ENCODE results near the gene MRFAP1L1. TPM values are rescaled to one million over a fixed set of nuclear protein-coding genes. Genes with fewer than 3 reads are reported as not detected.

MRFAP1L1 gene
- total RNA-seq, 4 donors from 2014 or later = 51.6 to 76.6 (median 59.6) TPM

- no peaks in the 10 kb centered on the region for H3K9me3 ChIP-seq
- WGBS, 2 donors = 82 to 87% methylated on average over 26 to 27 of the region's 27 CpGs
- peaks cover 0 to 37% (median 13%) of the 10 kb centered on the region in 4 donors for H3K4me1 ChIP-seq
- no peak for DNase-seq (ENCODE audit: low spot score in 2 of 2)
- H3K27ac ChIP-seq = peak overlapping the region in 2 of 4 donors; percentile 76 to 84
- H3K27me3 ChIP-seq = no peaks in the 10 kb centered on the region
- TF ChIP-seq, protein P1, sequence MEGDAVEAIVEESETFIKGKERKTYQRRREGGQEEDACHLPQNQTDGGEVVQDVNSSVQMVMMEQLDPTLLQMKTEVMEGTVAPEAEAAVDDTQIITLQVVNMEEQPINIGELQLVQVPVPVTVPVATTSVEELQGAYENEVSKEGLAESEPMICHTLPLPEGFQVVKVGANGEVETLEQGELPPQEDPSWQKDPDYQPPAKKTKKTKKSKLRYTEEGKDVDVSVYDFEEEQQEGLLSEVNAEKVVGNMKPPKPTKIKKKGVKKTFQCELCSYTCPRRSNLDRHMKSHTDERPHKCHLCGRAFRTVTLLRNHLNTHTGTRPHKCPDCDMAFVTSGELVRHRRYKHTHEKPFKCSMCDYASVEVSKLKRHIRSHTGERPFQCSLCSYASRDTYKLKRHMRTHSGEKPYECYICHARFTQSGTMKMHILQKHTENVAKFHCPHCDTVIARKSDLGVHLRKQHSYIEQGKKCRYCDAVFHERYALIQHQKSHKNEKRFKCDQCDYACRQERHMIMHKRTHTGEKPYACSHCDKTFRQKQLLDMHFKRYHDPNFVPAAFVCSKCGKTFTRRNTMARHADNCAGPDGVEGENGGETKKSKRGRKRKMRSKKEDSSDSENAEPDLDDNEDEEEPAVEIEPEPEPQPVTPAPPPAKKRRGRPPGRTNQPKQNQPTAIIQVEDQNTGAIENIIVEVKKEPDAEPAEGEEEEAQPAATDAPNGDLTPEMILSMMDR (IDR thresholded peaks at IDR 0.05) = no peak
- TF ChIP-seq EP300 (IDR thresholded peaks at IDR 0.05) (no peak), POLR2A (IDR thresholded peaks at IDR 0.05) (no peak)
- H3K36me3 ChIP-seq = no peaks in the 10 kb centered on the region
- H3K4me3 ChIP-seq = no peak overlapping the region
Measured at GRCh38 chr4:6733358-6734164, 23.9 kb upstream of the MRFAP1L1 start.

DNA sequence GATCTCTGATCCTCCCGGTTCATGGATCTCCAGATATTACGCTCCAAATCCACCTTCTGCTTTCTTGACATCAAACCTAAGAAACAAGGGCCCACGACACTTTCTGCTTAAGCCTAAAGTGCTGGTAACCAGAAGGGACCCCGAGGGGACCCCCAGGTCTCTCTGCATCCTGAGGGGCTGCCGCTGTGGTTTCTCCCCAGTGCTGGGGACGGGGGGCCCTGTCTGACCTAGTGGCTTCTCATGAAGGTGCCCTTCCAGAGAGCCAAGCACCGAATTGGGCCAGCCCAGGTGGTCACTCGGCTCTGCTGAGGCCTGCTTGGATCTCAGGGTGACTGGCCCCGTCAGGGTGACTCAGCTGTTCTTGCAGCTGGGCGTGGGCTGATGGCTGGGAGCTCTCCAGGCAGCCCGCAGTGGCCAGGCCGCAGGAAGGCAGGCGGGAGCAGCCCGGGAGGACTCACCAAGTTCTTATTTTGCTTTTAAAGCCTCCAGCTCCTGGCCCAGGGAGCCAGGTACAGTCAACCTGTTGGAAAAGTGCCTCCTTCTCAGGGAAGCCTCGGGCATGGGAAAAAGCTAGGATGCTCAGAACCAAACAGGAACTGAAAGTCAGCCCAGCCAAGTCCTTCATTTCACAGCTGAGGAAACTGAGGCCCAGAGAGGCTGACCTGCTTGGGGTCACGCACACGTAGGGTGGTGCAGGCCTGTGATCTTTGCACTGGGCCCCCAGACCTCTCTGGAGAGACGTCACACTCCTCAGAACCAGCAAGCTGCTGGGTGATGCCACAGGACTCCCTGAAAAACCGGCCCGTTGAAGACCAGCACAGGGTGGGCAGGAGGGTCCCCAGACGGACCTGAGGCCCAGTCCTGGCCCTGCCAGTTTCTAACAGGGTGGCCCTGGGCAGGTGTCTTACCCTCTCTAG, 23.0 kb upstream of the MRFAP1L1 start:
- 62 to 68% methylated on average over 18 to 20 of the region's 21 CpGs for WGBS, 2 donors
- Histone ChIP-seq H3K9me3 (no peaks in the 10 kb centered on the region), H3K4me1 (peaks cover 0 to 46% (median 13%) of the 10 kb centered on the region in 4 donors), H3K27ac (peak overlapping the region in 3 of 4 donors; percentile 46 to 84 (median 76)), H3K4me3 (no peak overlapping the region), H3K36me3 (no peaks in the 10 kb centered on the region), H3K27me3 (no peaks in the 10 kb centered on the region)
- peak in 1 of 2 donors; percentile 58 for TF ChIP-seq EP300 (IDR thresholded peaks at IDR 0.05)
- no peak for TF ChIP-seq POLR2A (IDR thresholded peaks at IDR 0.05)
- TF ChIP-seq, protein P1 (IDR thresholded peaks at IDR 0.05) = no peak
- peak; percentile 60 to 75 for DNase-seq (ENCODE audit: low spot score in 2 of 2)

DNA sequence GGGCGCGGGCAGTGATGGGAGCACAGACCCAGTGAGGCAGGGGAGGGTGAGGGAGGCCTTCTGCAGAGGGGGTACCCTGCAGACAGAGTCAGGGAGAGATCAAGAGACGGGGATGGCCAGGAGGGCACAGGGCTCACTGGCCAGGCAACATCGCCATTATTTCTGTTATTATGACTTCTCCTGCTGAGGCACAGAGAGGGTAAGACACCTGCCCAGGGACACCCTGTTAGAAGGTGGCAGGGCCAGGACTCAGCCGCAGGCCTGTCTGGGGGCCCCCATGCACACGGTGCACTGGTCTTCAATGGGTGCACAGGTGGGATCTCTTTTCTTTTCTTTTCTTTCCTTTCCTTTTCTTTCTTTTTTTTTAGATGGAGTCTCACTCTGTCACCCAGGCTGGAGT, 22.1 kb upstream of the MRFAP1L1 start:
- no peak for DNase-seq (ENCODE audit: low spot score in 2 of 2)
- Histone ChIP-seq H3K27ac (peak overlapping the region in 3 of 4 donors; percentile 61 to 84 (median 76)), H3K4me3 (no peak overlapping the region), H3K9me3 (no peaks in the 10 kb centered on the region), H3K4me1 (peaks cover 0 to 53% (median 14%) of the 10 kb centered on the region in 4 donors), H3K27me3 (no peaks in the 10 kb centered on the region), H3K36me3 (no peaks in the 10 kb centered on the region)
- TF ChIP-seq, protein P1 (IDR thresholded peaks at IDR 0.05) = no peak
- TF ChIP-seq EP300 (IDR thresholded peaks at IDR 0.05) = no peak
- TF ChIP-seq POLR2A (IDR thresholded peaks at IDR 0.05) = no peak
- 96 to 97% methylated on average over 6 of the region's 6 CpGs for WGBS, 2 donors

DNA sequence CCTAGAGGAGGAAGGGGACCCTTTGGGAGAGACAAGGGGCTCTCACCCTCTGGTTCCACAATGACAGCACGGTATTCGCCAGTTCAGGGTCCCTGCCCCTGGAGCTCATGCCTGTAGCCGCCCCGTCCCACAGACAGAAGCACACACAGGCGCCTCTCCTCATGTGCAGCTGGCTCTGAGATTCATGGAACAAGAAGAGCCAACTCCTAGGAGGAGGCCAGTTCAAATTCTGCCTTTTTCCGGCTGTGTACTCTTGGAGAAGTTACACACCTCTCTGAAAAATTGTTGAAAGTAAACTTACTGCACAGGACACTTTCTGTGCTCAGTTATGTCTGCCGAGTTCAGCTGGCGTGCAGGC, 21.6 kb upstream of the MRFAP1L1 start:
- no peak for DNase-seq (ENCODE audit: low spot score in 2 of 2)
- peaks cover 0 to 58% (median 16%) of the 10 kb centered on the region in 4 donors for H3K4me1 ChIP-seq
- H3K4me3 ChIP-seq = no peak overlapping the region
- H3K9me3 ChIP-seq = no peaks in the 10 kb centered on the region
- H3K36me3 ChIP-seq = no peaks in the 10 kb centered on the region
- H3K27me3 ChIP-seq = no peaks in the 10 kb centered on the region
- 91 to 94% methylated on average over 8 of the region's 8 CpGs for WGBS, 2 donors
- no peak for TF ChIP-seq EP300 (IDR thresholded peaks at IDR 0.05)
- TF ChIP-seq, protein P1 (IDR thresholded peaks at IDR 0.05) = no peak
- TF ChIP-seq POLR2A (IDR thresholded peaks at IDR 0.05) = no peak
- H3K27ac ChIP-seq = peak overlapping the region in 3 of 4 donors; percentile 61 to 84 (median 73)
